Measurements from ENCODE around the gene COL27A1. TPM values are rescaled to one million over a fixed set of nuclear protein-coding genes. Genes with fewer than 3 reads are reported as not detected.

Gene COL27A1
- total RNA-seq, 1 donor from 2014 or later: 0.41 TPM

- FAIRE-seq (no peak), DNase-seq (ENCODE audit: low spot score in 2 of 2) (no peak)
Measured at GRCh38 chr9:114141553-114142402, 13.6 kb upstream of the COL27A1 start.

- DNase-seq (ENCODE audit: low spot score in 2 of 2) (no peak), FAIRE-seq (no peak)
Measured at GRCh38 chr9:114143234-114143633, 12.1 kb upstream of the COL27A1 start.

- DNase-seq (ENCODE audit: low spot score in 2 of 2) (no peak), FAIRE-seq (no peak)
Measured at GRCh38 chr9:114146735-114147134, 8.6 kb upstream of the COL27A1 start.

GRCh38 chr9:114149181-114149580, 6.2 kb upstream of the COL27A1 start:
- DNase-seq (ENCODE audit: low spot score in 2 of 2) (no peak), FAIRE-seq (no peak)

GRCh38 chr9:114149765-114150340, 5.5 kb upstream of the COL27A1 start:
- no peak for DNase-seq (ENCODE audit: low spot score in 2 of 2)
- no peak for FAIRE-seq

- DNase-seq (ENCODE audit: low spot score in 2 of 2) (no peak), FAIRE-seq (no peak)
Measured at GRCh38 chr9:114150608-114151007, 4.7 kb upstream of the COL27A1 start.

GRCh38 chr9:114151426-114151956, 3.8 kb upstream of the COL27A1 start:
- FAIRE-seq (no peak), DNase-seq (ENCODE audit: low spot score in 2 of 2) (no peak)

- FAIRE-seq: no peak
Measured at GRCh38 chr9:114153761-114154599, 1.4 kb upstream of the COL27A1 start.

GRCh38 chr9:114154600-114155102, 686 bp upstream of the COL27A1 start:
- no peak for DNase-seq (ENCODE audit: low spot score in 2 of 2)
- FAIRE-seq: no peak

More at GRCh38 chr9:114153761-114154599, 1.4 kb upstream of the COL27A1 start:
- DNase-seq (ENCODE audit: low spot score in 2 of 2): no peak

- FAIRE-seq: no peak
- no peak for DNase-seq (ENCODE audit: low spot score in 2 of 2)
Measured at GRCh38 chr9:114155995-114156656, 789 bp downstream of the COL27A1 start.

GRCh38 chr9:114156657-114157421, 1.5 kb downstream of the COL27A1 start:
- DNase-seq (ENCODE audit: low spot score in 2 of 2): peak in 1 of 2 donors; percentile 47

GRCh38 chr9:114157516-114158176, 2.3 kb downstream of the COL27A1 start:
- DNase-seq (ENCODE audit: low spot score in 2 of 2) (no peak), FAIRE-seq (no peak)

More at GRCh38 chr9:114156657-114157421, 1.5 kb downstream of the COL27A1 start:
- no peak for FAIRE-seq

- DNase-seq (ENCODE audit: low spot score in 2 of 2) (no peak), FAIRE-seq (no peak)
Measured at GRCh38 chr9:114158482-114159130, 3.3 kb downstream of the COL27A1 start.

GRCh38 chr9:114159691-114160090, 4.4 kb downstream of the COL27A1 start:
- no peak for FAIRE-seq

GRCh38 chr9:114161513-114161912, 6.2 kb downstream of the COL27A1 start:
- FAIRE-seq: no peak
- no peak for DNase-seq (ENCODE audit: low spot score in 2 of 2)

More at GRCh38 chr9:114159691-114160090, 4.4 kb downstream of the COL27A1 start:
- DNase-seq (ENCODE audit: low spot score in 2 of 2): no peak

GRCh38 chr9:114163517-114163951, 8.2 kb downstream of the COL27A1 start:
- DNase-seq (ENCODE audit: low spot score in 2 of 2): no peak
- no peak for FAIRE-seq

- DNase-seq (ENCODE audit: low spot score in 2 of 2) (no peak), FAIRE-seq (no peak)
Measured at GRCh38 chr9:114164191-114164794, 9.0 kb downstream of the COL27A1 start.
